GM23248 (cell line): Measurements from ENCODE around the gene TUBB1. TPM values are rescaled to one million over a fixed set of nuclear protein-coding genes. Genes with fewer than 3 reads are reported as not detected.

Experiments
- DNase-seq: peaks from one replicate; pipeline ENCODE4 v3.0.0-alpha.2; 2015
- H2AFZ ChIP-seq: fragments of 200-600 bp; sonication (generic); 2 replicates; pipeline ENCODE4 v1.6.1; 2016; ENCODE audit warnings: antibody characterized with exemption
- H3F3A ChIP-seq: fragments of 200-600 bp; sonication (generic); 2 replicates; pipeline ENCODE4 v1.6.1; 2016; ENCODE audit warnings: mild to moderate bottlenecking, antibody characterized with exemption, mixed run types; ENCODE audit not compliant: insufficient read depth
- H3K27ac ChIP-seq: fragments of 200-600 bp; sonication (generic); 2 replicates; pipeline ENCODE4 v1.5.1; 2016; ENCODE audit warnings: mild to moderate bottlenecking
- H3K27me3 ChIP-seq: fragments of 200-600 bp; sonication (generic); replicated peaks from 2 replicates; pipeline ENCODE4 v1.6.1; 2016; ENCODE audit warnings: mild to moderate bottlenecking; ENCODE audit not compliant: insufficient read depth
- H3K36me3 ChIP-seq: fragments of 200-600 bp; sonication (generic); 2 replicates; pipeline ENCODE4 v1.6.1; 2016; ENCODE audit warnings: low read depth, mild to moderate bottlenecking
- H3K4me1 ChIP-seq: fragments of 200-600 bp; sonication (generic); 2 replicates; pipeline ENCODE4 v1.6.1; 2016; ENCODE audit warnings: mild to moderate bottlenecking; ENCODE audit not compliant: insufficient read depth
- H3K4me2 ChIP-seq: fragments of 200-600 bp; sonication (generic); one replicate; pipeline ENCODE4 v1.6.1; 2016; ENCODE audit warnings: mild to moderate bottlenecking; ENCODE audit not compliant: unreplicated experiment
- H3K4me3 ChIP-seq: fragments of 200-600 bp; sonication (generic); 2 replicates; pipeline ENCODE4 v1.5.1; 2016; ENCODE audit warnings: mild to moderate bottlenecking
- H3K79me2 ChIP-seq: fragments of 200-600 bp; sonication (generic); 2 replicates; pipeline ENCODE4 v1.6.1; 2016; ENCODE audit warnings: mild to moderate bottlenecking; ENCODE audit not compliant: insufficient read depth
- H3K9ac ChIP-seq: fragments of 200-600 bp; sonication (generic); 2 replicates; pipeline ENCODE4 v1.6.1; 2016; ENCODE audit warnings: mild to moderate bottlenecking
- H3K9me2 ChIP-seq: fragments of 200-600 bp; sonication (generic); 2 replicates; pipeline ENCODE4 v1.6.1; 2016; ENCODE audit warnings: mixed run types, mild to moderate bottlenecking, moderate library complexity; ENCODE audit not compliant: insufficient read depth
- H3K9me3 ChIP-seq: fragments of 200-600 bp; sonication (generic); one replicate; pipeline ENCODE4 v1.6.1; 2017; ENCODE audit warnings: low read depth
- H4K20me1 ChIP-seq: fragments of 200-600 bp; sonication (generic); 2 replicates; pipeline ENCODE4 v1.6.0; 2016; ENCODE audit not compliant: insufficient read depth
- EZH2 ChIP-seq: fragments of 200-600 bp; sonication (generic); IDR thresholded peaks from 2 replicates; pipeline ENCODE4 v1.6.1; 2018; ENCODE audit warnings: antibody characterized with exemption, mild to moderate bottlenecking; ENCODE audit not compliant: insufficient read depth, poor library complexity, severe bottlenecking
- EZH2phosphoT487 ChIP-seq: fragments of 200-600 bp; sonication (generic); IDR thresholded peaks from 2 replicates; pipeline ENCODE4 v1.6.1; 2018; ENCODE audit warnings: antibody characterized with exemption, moderate library complexity, mild to moderate bottlenecking, low read depth; ENCODE audit not compliant: insufficient read depth
- WGBS, 2 experiments: methylation state at CpG; one replicate each; pipeline ENCODE4 v1.1.6; 2015 to 2017; ENCODE audit warnings: low lambda C conversion rate in 2 of 2, low coverage in 1 of 2; ENCODE audit errors: missing lambda C conversion rate in 2 of 2; 5-methylcytosine and 5-hydroxymethylcytosine counted together
- in situ Hi-C: fragments of 300-500 bp; cut with MboI; formaldehyde crosslinking; loops from 2 replicates; pipeline ENCODE4 v1.15.0; 2020
- polyA plus RNA-seq: library from polyadenylated mRNA; unstranded; fragments of >200 nt; fragmentation: Nextera tagmentation; extraction: Ambion mirVana; gene quantifications from 2 replicates; pipeline ENCODE4 v1.2.1, GENCODE V29; 2016
- total RNA-seq: library from RNA; depleted of rRNA; stranded (reverse); fragments of >200 nt; shearing (Covaris generic); gene quantifications from 2 replicates; pipeline ENCODE4 v1.2.3, GENCODE V29; 2014

TUBB1 gene
- total and polyA plus RNA-seq, 2 experiments from 2014 or later: 0.09 TPM; not detected in 1

GRCh38 chr20:59042796-59043631, 23.8 kb downstream of the TUBB1 start:
- Histone ChIP-seq H3F3A (peaks cover 20% of the 10 kb centered on the region), H3K9ac (peak overlapping the region; percentile 73), H3K79me2 (peaks cover 46% of the 10 kb centered on the region), H3K9me3 (no peaks in the 10 kb centered on the region), H3K4me1 (peaks cover 44% of the 10 kb centered on the region), H3K4me2 (peak overlapping the region; percentile 82), H3K9me2 (no peaks in the 10 kb centered on the region), H3K27ac (peak overlapping the region; percentile 52), H2AFZ (peak overlapping the region; percentile 94), H4K20me1 (no peaks in the 10 kb centered on the region), H3K36me3 (peaks cover 4% of the 10 kb centered on the region; the same call in 1 of the 2 replicates), H3K27me3 (no peaks in the 10 kb centered on the region), H3K4me3 (peak overlapping the region; percentile 82)
- in situ Hi-C loops: no loop called here
- WGBS, 2 experiments: 21 to 40% methylated on average over 29 to 59 of the region's 66 CpGs
- TF ChIP-seq EZH2 (no peak), EZH2phosphoT487 (no peak)
- peak; percentile 97 for DNase-seq

GRCh38 chr20:59043698-59044097, 24.5 kb downstream of the TUBB1 start:
- DNase-seq: peak; percentile 71
- Histone ChIP-seq H3K27me3 (no peaks in the 10 kb centered on the region), H3K4me3 (no peak overlapping the region), H3K9me2 (no peaks in the 10 kb centered on the region), H3K27ac (peak overlapping the region; percentile 43), H3F3A (peaks cover 26% of the 10 kb centered on the region), H3K79me2 (peaks cover 39% of the 10 kb centered on the region), H3K9me3 (no peaks in the 10 kb centered on the region), H2AFZ (peak overlapping the region; percentile 94), H3K36me3 (no peaks in the 10 kb centered on the region), H3K4me2 (no peak overlapping the region), H3K9ac (no peak overlapping the region), H4K20me1 (no peaks in the 10 kb centered on the region), H3K4me1 (peaks cover 46% of the 10 kb centered on the region)
- no peak for TF ChIP-seq EZH2phosphoT487
- TF ChIP-seq EZH2: no peak
- in situ Hi-C loops: no loop called here
- WGBS, 2 experiments: 25 to 27% methylated on average over 3 of the region's 3 CpGs

GRCh38 chr20:59044295-59044694, 25.1 kb downstream of the TUBB1 start:
- in situ Hi-C loops: no loop called here
- H3K4me3 ChIP-seq: no peak overlapping the region
- H3K9ac ChIP-seq: no peak overlapping the region
- H3K4me1 ChIP-seq: peaks cover 40% of the 10 kb centered on the region
- no peak overlapping the region for H3K27ac ChIP-seq
- H4K20me1 ChIP-seq: no peaks in the 10 kb centered on the region
- 95 to 96% methylated on average over 3 of the region's 3 CpGs for WGBS, 2 experiments
- peaks cover 33% of the 10 kb centered on the region for H3K79me2 ChIP-seq
- H3F3A ChIP-seq: peaks cover 26% of the 10 kb centered on the region
- no peak overlapping the region for H3K4me2 ChIP-seq
- no peak overlapping the region for H2AFZ ChIP-seq
- no peaks in the 10 kb centered on the region for H3K36me3 ChIP-seq
- no peaks in the 10 kb centered on the region for H3K27me3 ChIP-seq
- no peaks in the 10 kb centered on the region for H3K9me2 ChIP-seq
- DNase-seq: no peak
- no peaks in the 10 kb centered on the region for H3K9me3 ChIP-seq
- TF ChIP-seq EZH2: no peak
- TF ChIP-seq EZH2phosphoT487: no peak

- no peaks in the 10 kb centered on the region for H4K20me1 ChIP-seq
- no peak overlapping the region for H3K9ac ChIP-seq
- no peak for DNase-seq
- peaks cover 26% of the 10 kb centered on the region for H3F3A ChIP-seq
- H3K4me2 ChIP-seq: no peak overlapping the region
- in situ Hi-C loops: no loop called here
- no peaks in the 10 kb centered on the region for H3K9me3 ChIP-seq
- H3K4me3 ChIP-seq: no peak overlapping the region
- peaks cover 28% of the 10 kb centered on the region for H3K79me2 ChIP-seq
- no peak overlapping the region for H3K27ac ChIP-seq
- no peaks in the 10 kb centered on the region for H3K36me3 ChIP-seq
- H3K27me3 ChIP-seq: no peaks in the 10 kb centered on the region
- H3K9me2 ChIP-seq: no peaks in the 10 kb centered on the region
- no peak overlapping the region for H2AFZ ChIP-seq
- TF ChIP-seq EZH2: no peak
- TF ChIP-seq EZH2phosphoT487: no peak
- peaks cover 35% of the 10 kb centered on the region for H3K4me1 ChIP-seq
- WGBS, 2 experiments: 47% methylated on average over 3 of the region's 3 CpGs
These were observed 25.6 kb downstream of the TUBB1 start for GRCh38 chr20:59044796-59045195.
